Measurements from ENCODE around the gene PLCL2.
"Not testable (repeated sequence)": the region's sequence is repeated elsewhere in the genome, so short reads cannot be mapped to it uniquely, and the experiment has no call there.

PLCL2 gene

DNA sequence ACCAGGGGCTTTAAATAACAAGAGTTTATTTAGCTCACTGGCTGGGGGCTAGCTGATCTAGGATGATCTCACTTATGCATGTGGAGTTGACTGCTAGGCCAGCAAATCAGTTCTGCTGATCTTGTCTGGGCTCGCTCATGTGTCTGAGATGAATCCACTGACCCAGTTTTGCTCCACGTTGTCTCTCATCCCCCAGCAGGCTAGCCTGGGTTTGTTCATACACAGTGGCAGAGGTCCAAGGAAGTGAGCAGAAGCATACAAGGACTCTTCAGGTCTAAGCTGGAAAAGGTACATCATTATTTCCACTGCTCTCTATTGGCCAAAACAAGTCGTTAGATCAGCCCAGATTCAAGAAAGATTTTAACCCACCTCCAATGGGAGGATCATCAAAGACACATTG, 238.0 kb downstream of the PLCL2 start:
- H3K9ac ChIP-seq (ENCODE audit: low read length) = no peak overlapping the region
- H3K4me3 ChIP-seq (ENCODE audit: low read length) = no peak overlapping the region
- H3K9me3 ChIP-seq (ENCODE audit: control insufficient read depth, low read depth, low read length) = no peaks in the 10 kb centered on the region
- no peaks in the 10 kb centered on the region for H3K36me3 ChIP-seq (ENCODE audit: control insufficient read depth, low read depth, low read length)
- H3K27ac ChIP-seq (ENCODE audit: low read length) = no peak overlapping the region
- H3K4me1 ChIP-seq (ENCODE audit: control insufficient read depth, low read depth, low read length) = no peaks in the 10 kb centered on the region
- H3K27me3 ChIP-seq (ENCODE audit: control insufficient read depth, insufficient read depth, low read length) = no peaks in the 10 kb centered on the region

DNA sequence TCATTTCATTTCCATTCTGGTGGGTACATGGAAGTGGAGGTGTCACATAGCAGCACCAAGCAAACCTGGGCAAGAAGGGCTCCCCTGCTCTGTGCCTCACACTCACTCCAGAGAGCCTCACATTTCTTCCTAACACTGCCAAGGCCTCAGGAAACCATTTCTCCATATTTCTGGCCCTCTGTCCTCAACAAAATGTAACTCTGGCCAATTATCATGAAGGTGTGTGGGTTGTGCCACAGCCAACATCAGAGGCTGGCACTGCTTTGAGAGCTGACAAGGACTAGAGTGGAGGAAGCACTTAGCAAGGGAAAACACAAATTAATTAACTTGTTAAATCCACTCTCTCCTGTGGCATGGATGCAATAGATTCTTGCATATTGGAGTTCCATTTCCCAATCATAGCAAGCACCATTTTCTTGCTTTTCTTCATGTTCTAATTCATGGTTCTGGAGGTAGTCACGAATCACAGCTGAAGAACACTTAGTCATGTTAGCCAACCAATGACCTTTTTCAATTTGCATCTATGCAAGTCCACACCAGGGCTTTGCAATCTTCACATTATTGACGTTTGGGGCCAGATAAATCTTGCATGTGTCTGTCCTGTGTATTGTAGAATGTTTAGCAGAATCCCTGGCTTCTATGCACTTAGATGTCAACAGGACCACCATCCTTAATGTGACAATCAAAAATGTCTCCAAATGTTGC, 241.1 kb downstream of the PLCL2 start:
- H3K27me3 ChIP-seq (ENCODE audit: control insufficient read depth, insufficient read depth, low read length) = no peaks in the 10 kb centered on the region
- no peak overlapping the region for H3K4me3 ChIP-seq (ENCODE audit: low read length)
- no peaks in the 10 kb centered on the region for H3K36me3 ChIP-seq (ENCODE audit: control insufficient read depth, low read depth, low read length)
- no peak overlapping the region for H3K9ac ChIP-seq (ENCODE audit: low read length)
- no peaks in the 10 kb centered on the region for H3K9me3 ChIP-seq (ENCODE audit: control insufficient read depth, low read depth, low read length)
- H3K27ac ChIP-seq (ENCODE audit: low read length) = no peak overlapping the region
- no peaks in the 10 kb centered on the region for H3K4me1 ChIP-seq (ENCODE audit: control insufficient read depth, low read depth, low read length)

DNA sequence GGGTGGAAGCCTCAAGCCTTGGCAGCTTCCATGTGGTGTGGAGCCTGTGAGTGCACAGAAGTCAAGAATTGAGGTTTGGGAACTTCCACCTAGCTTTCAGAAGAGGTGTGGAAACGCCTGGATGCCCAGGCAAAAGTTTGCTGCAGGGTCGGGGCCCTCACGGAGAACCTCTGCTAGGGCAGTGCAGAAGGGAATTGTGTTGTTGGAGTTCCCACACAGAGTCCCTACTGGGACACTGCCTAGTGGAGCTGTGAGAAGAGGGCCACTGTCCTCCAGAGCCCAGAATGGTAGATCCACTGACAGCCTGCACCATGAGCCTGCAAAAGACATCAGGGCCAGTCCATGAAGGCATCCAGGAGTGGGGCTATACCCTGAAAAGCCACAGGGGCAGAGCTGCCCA, 243.9 kb downstream of the PLCL2 start:
- not testable (repeated sequence) for H3K4me3 ChIP-seq (ENCODE audit: low read length); H3K27me3 ChIP-seq (ENCODE audit: control insufficient read depth, insufficient read depth, low read length); H3K9me3 ChIP-seq (ENCODE audit: control insufficient read depth, low read depth, low read length); H3K36me3 ChIP-seq (ENCODE audit: control insufficient read depth, low read depth, low read length); H3K9ac ChIP-seq (ENCODE audit: low read length); H3K4me1 ChIP-seq (ENCODE audit: control insufficient read depth, low read depth, low read length); H3K27ac ChIP-seq (ENCODE audit: low read length)

DNA sequence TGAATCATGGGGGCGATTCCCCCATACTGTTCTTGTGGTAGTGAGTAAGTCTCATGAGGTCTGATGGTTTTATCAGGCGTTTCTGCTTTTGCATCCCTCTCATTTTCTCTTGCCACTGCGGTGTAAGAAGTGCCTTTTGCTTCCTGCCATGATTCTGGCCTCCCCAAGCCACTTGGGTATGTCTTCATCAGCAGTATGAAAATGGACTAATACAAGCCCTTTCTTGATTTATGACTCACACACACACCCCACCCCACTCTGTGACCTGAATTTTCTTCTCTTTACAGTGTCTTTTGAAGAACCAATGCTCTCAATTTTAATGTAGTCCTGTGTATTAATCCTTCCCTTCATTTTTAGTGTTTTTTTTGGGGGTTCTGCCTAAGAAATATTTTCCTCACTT, 244.8 kb downstream of the PLCL2 start:
- no peaks in the 10 kb centered on the region for H3K27me3 ChIP-seq (ENCODE audit: control insufficient read depth, insufficient read depth, low read length)
- no peak overlapping the region for H3K27ac ChIP-seq (ENCODE audit: low read length)
- H3K4me3 ChIP-seq (ENCODE audit: low read length) = no peak overlapping the region
- H3K36me3 ChIP-seq (ENCODE audit: control insufficient read depth, low read depth, low read length) = no peaks in the 10 kb centered on the region
- no peaks in the 10 kb centered on the region for H3K9me3 ChIP-seq (ENCODE audit: control insufficient read depth, low read depth, low read length)
- no peaks in the 10 kb centered on the region for H3K4me1 ChIP-seq (ENCODE audit: control insufficient read depth, low read depth, low read length)
- H3K9ac ChIP-seq (ENCODE audit: low read length) = no peak overlapping the region

DNA sequence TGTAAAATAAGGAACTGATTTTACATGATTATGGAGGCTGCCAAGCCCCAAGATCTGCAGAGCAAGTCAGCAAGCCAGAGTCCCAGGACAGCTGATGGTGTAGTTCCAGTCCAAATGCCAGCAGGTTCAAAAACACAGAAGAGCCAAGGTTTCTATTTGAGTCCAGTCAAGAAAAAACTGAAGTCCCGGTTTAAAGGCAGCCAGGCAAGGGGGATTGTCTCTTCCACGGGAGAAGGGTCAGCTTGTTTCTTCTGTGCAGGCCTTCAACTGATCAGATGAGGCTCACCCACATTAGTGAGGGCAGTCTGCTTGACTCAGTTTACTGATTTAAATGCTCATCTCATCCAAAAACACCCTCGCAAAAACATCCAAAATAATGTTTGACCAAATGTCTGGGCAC, 246.2 kb downstream of the PLCL2 start:
- Histone ChIP-seq H3K27ac (ENCODE audit: low read length) (no peak overlapping the region), H3K9ac (ENCODE audit: low read length) (no peak overlapping the region), H3K4me1 (ENCODE audit: control insufficient read depth, low read depth, low read length) (no peaks in the 10 kb centered on the region), H3K9me3 (ENCODE audit: control insufficient read depth, low read depth, low read length) (no peaks in the 10 kb centered on the region), H3K4me3 (ENCODE audit: low read length) (no peak overlapping the region), H3K36me3 (ENCODE audit: control insufficient read depth, low read depth, low read length) (no peaks in the 10 kb centered on the region), H3K27me3 (ENCODE audit: control insufficient read depth, insufficient read depth, low read length) (no peaks in the 10 kb centered on the region)

DNA sequence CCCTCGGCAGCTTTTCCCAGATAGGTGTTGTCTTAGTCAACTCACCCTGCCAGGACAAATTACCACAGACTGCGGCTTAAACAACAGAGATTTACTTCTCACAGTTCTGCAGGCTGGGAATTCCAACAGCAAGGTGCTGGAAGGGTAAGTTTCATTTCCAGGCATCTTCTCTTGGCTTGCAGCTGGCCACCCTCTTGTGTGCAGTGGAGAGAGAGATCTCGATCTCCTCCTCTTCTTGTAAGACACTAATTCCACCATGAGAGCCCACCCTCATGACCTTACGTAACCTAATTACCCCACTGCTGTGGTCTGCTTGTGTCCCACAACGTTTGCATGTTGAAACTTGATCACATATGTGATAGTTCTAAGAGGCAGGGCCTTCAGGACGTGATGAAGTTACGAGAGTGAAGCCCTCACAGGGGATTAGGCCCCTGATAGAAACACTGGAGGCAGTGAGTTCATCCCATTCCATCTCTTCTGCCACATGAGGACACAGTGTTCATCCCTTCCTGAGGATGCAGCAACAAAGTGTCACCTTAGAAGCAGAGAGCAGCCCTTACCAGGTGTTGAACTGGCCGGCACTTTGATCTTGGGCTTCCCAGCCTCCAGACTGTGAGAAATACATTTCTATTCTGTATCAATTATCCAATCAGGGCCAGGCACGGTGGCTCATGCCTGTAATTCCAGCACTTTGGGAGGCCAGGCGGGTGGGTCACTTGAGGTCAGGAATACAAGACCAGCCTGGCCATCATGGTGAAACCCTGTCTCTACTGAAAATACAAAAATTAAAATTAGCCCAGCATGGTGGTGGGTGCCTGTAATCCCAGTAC, 247.7 kb downstream of the PLCL2 start:
- H3K36me3 ChIP-seq (ENCODE audit: control insufficient read depth, low read depth, low read length) = no peaks in the 10 kb centered on the region
- no peak overlapping the region for H3K27ac ChIP-seq (ENCODE audit: low read length)
- no peak overlapping the region for H3K9ac ChIP-seq (ENCODE audit: low read length)
- no peaks in the 10 kb centered on the region for H3K9me3 ChIP-seq (ENCODE audit: control insufficient read depth, low read depth, low read length)
- no peak overlapping the region for H3K4me3 ChIP-seq (ENCODE audit: low read length)
- H3K27me3 ChIP-seq (ENCODE audit: control insufficient read depth, insufficient read depth, low read length) = no peaks in the 10 kb centered on the region
- no peaks in the 10 kb centered on the region for H3K4me1 ChIP-seq (ENCODE audit: control insufficient read depth, low read depth, low read length)

DNA sequence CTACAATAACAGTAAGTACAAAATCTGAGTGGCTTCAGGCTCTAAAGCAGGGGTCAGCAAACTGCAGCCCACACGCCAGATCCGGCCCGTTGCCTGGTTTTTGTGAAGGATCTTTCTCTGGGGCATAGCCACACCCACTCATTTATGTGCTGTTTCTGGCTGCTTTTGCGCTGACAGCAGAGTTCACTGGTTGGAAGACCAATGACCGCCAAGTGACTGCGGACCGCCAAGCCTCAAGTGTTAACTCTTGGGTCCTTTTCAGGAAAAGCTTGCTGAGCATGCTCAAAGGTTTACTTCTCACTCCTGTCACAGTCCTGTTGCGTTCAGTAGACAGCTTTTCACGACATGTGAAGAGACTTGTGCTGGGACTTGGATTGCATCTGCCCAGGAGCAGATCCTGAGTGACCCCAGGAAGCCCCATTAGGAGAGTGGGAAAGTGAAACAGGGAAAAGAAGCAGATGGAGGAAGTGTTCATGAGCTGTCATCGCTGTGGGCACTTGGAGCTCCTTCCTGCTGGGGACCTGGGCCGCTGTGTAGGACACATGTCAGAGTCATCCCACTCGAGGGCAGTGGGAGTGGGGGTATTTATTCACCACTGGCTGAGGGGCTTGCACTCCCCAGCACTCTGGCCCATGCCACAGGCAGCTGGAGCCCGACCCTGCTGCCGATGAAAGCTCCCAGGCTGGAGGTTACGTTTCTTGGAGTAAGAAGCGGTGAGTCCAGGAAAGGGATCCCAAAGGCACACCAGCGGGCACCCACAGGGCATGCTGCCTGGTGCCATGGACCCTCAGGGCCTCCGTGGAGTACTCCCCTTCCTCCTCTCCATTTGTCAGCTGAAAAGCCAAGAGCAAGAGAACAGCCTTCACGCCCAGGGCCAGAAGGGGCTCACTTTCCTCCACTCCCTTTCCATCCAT, 249.1 kb downstream of the PLCL2 start:
- Histone ChIP-seq H3K4me1 (ENCODE audit: control insufficient read depth, low read depth, low read length) (no peaks in the 10 kb centered on the region), H3K27ac (ENCODE audit: low read length) (no peak overlapping the region), H3K27me3 (ENCODE audit: control insufficient read depth, insufficient read depth, low read length) (no peaks in the 10 kb centered on the region), H3K36me3 (ENCODE audit: control insufficient read depth, low read depth, low read length) (no peaks in the 10 kb centered on the region), H3K9me3 (ENCODE audit: control insufficient read depth, low read depth, low read length) (no peaks in the 10 kb centered on the region), H3K4me3 (ENCODE audit: low read length) (no peak overlapping the region), H3K9ac (ENCODE audit: low read length) (no peak overlapping the region)

DNA sequence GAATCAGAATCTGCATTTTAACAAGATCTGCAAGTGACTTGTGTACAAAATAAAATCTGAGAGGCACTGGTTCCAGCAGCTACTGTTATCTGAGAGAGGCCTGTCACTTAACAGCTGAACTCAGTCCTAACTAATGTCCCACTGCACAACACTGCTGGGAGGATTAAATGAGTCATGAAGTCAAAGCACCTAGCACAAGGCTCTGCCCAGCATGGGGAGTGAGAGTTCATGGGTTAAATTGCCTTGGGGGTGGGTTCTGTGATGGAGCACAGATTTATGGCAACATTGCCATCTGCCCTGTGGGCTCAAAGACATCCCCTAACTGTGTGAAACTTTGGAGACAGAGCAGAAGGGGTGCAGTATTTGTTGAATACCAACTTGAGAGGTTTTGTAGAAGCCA, 250.9 kb downstream of the PLCL2 start:
- no peaks in the 10 kb centered on the region for H3K4me1 ChIP-seq (ENCODE audit: control insufficient read depth, low read depth, low read length)
- no peak overlapping the region for H3K27ac ChIP-seq (ENCODE audit: low read length)
- H3K36me3 ChIP-seq (ENCODE audit: control insufficient read depth, low read depth, low read length) = no peaks in the 10 kb centered on the region
- no peak overlapping the region for H3K9ac ChIP-seq (ENCODE audit: low read length)
- H3K9me3 ChIP-seq (ENCODE audit: control insufficient read depth, low read depth, low read length) = no peaks in the 10 kb centered on the region
- no peak overlapping the region for H3K4me3 ChIP-seq (ENCODE audit: low read length)
- H3K27me3 ChIP-seq (ENCODE audit: control insufficient read depth, insufficient read depth, low read length) = no peaks in the 10 kb centered on the region

DNA sequence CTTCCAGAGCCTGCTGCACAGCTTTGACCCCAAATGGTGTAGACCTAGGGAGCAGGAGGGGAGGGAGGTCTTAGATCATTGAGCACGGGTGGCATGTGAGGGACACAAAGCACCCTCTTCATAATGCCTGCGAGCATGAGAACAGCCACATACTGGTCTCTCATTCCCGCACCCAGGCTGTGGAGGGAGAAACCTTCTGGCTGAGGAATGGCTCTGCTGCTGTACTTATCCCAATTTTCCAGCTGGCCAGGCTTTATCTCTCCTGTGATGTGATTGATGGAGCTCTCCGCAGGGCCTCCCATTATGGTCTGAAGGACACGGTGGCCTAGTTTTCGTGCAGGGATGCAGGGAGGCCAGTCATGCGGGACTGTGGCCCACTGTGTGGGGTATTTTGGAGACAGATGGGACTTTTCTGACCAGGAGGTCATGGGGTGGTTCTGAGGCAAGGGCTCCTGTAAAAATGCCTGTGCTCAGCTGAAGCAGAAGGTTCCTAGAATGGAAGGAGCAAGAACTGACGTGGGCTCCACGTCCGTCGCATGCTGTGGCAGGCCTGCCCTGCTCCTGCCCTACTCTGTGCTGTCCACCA, 251.5 kb downstream of the PLCL2 start:
- H3K27me3 ChIP-seq (ENCODE audit: control insufficient read depth, insufficient read depth, low read length) = no peaks in the 10 kb centered on the region
- H3K36me3 ChIP-seq (ENCODE audit: control insufficient read depth, low read depth, low read length) = no peaks in the 10 kb centered on the region
- H3K27ac ChIP-seq (ENCODE audit: low read length) = no peak overlapping the region
- H3K9me3 ChIP-seq (ENCODE audit: control insufficient read depth, low read depth, low read length) = no peaks in the 10 kb centered on the region
- no peaks in the 10 kb centered on the region for H3K4me1 ChIP-seq (ENCODE audit: control insufficient read depth, low read depth, low read length)
- no peak overlapping the region for H3K9ac ChIP-seq (ENCODE audit: low read length)
- H3K4me3 ChIP-seq (ENCODE audit: low read length) = no peak overlapping the region

DNA sequence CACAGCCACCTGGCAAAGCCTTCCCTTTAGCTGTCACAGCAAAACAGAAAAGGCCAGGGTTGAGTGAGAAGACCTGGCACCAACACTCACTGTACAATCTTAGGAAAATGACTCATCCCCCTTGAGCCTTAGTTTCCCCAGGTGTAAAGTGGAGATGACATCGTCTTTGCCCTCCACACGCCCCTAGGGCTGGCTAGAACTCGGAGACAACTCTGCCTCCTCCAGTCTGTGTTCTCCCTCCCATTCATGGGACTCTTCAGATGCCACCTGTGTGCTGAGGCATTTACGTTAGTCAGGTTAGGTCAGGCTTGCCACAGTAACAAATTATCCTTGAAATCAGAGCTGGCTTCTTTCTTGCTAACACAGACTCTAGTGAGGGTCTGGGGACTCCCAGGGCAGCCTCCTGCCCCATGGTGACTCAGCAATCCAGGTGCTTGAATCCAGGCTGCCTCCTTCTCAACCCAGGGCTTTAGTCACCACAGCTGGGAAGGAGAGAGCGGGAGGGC, 252.6 kb downstream of the PLCL2 start:
- no peaks in the 10 kb centered on the region for H3K4me1 ChIP-seq (ENCODE audit: control insufficient read depth, low read depth, low read length)
- no peak overlapping the region for H3K4me3 ChIP-seq (ENCODE audit: low read length)
- H3K9ac ChIP-seq (ENCODE audit: low read length) = no peak overlapping the region
- no peak overlapping the region for H3K27ac ChIP-seq (ENCODE audit: low read length)
- H3K36me3 ChIP-seq (ENCODE audit: control insufficient read depth, low read depth, low read length) = no peaks in the 10 kb centered on the region
- no peaks in the 10 kb centered on the region for H3K9me3 ChIP-seq (ENCODE audit: control insufficient read depth, low read depth, low read length)
- H3K27me3 ChIP-seq (ENCODE audit: control insufficient read depth, insufficient read depth, low read length) = no peaks in the 10 kb centered on the region

All from iPS-18a (cell line).